TTC549 (cell line): ENCODE data around the gene CDH18.

Source experiments
- FAIRE-seq: peaks from 2 replicates; lab custom pipeline; 2012; peaks lifted over from hg19 to GRCh38; lab: Jason Lieb, UNC

CDH18 gene

DNA sequence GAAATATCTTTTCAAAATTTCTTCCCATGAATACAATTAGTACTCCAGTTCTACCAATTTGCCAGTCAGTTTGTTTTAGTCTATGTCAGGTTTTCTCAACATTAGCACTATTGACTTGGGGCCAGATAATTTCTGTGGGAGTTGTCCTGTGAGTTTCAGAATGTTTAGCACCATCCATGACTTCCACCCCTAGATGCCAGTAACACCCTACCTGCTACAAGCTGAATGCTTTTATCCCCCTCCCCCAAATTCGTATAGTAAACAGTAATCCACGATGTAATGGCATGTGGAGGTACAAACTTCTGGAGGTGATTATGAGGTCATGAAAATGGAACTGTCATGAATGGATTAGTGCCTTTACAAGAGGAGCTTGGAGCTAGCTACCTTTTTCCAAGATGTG is 420.0 kb downstream of the CDH18 start:
- no peak for FAIRE-seq

- no peak for FAIRE-seq
These were observed 422.5 kb downstream of the CDH18 start for GRCh38 chr5:19565466-19565865.

GRCh38 chr5:19564036-19564435 is 424.0 kb downstream of the CDH18 start:
- FAIRE-seq, result no peak

GRCh38 chr5:19555876-19556275 is 432.1 kb downstream of the CDH18 start:
- no peak for FAIRE-seq

GRCh38 chr5:19555436-19555835 is 432.6 kb downstream of the CDH18 start:
- no peak for FAIRE-seq

DNA sequence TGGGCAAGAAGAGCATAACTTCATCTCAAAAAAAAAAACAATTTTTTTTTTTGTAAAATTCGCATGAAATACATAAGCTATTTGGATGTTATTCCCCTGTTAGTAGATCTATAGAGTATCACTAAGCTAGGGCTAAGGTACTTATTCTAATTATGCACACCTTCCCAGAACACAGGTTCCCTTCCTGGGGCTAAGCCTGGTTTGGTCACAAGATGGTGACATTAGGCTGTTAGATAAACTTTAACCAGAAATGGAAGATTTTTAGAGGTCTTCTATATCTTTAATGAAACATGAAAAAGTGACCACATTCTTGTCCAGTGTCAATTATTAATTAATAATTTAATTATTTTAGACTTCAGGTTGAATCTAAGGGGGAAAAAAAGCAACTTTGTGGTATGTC is 433.5 kb downstream of the CDH18 start:
- no peak for FAIRE-seq

DNA sequence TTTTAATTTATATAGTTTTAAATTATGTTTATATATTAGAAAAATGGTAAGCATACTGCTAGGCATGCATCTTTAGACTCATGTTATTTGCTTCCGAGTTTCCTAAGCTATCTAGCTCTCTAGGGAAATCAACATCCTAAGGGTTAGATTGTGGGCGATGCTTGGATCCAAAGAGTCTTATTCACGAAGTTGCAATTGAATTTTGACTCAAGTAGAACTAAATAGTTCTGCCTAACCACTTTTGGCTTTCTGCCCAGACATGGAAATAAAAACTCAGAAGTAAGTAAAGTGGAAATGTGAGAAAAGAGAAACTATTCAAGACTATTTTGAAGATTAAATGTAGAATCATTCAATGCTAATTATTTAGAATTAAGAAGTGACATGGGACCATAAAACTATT is 440.4 kb downstream of the CDH18 start:
- no peak for FAIRE-seq

- no peak for FAIRE-seq
These were observed 441.5 kb downstream of the CDH18 start for GRCh38 chr5:19546521-19546920.

- no peak for FAIRE-seq
These were observed 449.4 kb downstream of the CDH18 start for GRCh38 chr5:19538607-19539006.

DNA sequence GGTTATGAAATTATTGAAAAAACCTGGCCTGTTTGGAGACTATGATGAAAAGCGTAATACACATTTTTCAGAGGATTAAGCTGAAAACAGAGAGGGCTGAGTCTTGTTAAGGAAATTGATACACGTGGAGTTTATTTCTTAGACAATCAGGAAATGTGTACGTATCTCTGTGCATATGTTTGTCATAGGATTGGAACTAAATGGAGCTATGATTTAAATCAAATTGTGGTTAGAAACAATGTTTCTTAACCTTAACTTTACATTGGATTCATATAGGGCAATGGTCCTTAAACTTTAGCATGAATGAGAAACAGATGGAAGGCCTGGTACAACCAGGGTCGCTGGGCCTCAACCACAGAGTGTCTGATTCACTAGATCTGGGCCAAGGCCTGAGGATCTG is 451.6 kb downstream of the CDH18 start:
- FAIRE-seq, result no peak

GRCh38 chr5:19534751-19535150 is 453.2 kb downstream of the CDH18 start:
- FAIRE-seq, result no peak

- no peak for FAIRE-seq
These were observed 455.1 kb downstream of the CDH18 start for GRCh38 chr5:19532936-19533335.

GRCh38 chr5:19531374-19531952 is 456.5 kb downstream of the CDH18 start:
- no peak for FAIRE-seq

DNA sequence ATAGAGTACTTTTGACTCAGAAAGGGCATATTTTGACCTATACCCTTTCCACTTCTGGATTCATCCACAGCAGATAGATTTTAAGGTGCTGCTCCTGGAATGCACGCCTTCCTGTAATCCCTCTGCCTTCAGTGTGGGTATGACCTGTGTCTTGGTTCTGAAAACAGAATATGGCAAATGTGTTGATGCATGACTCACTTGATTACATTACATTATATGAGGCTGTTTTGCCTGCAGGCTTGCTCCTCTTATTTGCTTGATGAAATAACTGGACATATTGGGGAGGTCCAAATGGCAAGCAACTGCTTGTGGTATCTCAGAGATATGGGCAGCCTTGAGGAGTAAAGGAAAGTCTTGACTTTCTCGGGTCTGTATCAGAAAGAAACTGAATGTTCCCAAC is 468.6 kb downstream of the CDH18 start:
- no peak for FAIRE-seq

GRCh38 chr5:19498852-19499251 is 489.1 kb downstream of the CDH18 start:
- no peak for FAIRE-seq

DNA sequence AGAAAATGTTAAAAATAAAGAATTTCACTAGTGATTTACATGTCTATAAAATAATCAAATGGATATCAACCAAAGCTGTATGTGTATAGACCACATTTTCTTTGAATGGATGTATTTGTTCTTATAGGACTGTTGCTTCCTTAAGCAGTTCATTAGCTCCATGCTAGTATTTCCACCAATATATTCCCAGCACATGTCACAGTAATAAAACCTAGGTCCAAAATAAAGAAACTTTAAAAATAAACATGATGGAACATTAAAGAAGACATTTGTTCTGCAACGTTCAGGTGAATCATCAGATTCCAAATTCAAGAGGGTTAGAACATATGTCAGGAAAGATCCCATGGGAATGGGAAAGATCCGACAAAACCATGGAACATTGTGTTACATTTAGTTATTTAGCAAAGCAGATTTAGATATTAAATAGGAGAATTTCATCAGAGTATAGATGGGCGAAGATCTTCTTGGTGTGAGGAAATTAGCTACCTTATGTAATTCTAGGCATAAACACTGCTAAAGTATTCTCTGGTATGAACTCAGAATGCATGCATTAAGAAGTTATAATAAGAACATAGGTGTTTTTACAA is 490.7 kb downstream of the CDH18 start:
- FAIRE-seq, result no peak

- FAIRE-seq, result no peak
These were observed 491.9 kb downstream of the CDH18 start for GRCh38 chr5:19496056-19496455.

DNA sequence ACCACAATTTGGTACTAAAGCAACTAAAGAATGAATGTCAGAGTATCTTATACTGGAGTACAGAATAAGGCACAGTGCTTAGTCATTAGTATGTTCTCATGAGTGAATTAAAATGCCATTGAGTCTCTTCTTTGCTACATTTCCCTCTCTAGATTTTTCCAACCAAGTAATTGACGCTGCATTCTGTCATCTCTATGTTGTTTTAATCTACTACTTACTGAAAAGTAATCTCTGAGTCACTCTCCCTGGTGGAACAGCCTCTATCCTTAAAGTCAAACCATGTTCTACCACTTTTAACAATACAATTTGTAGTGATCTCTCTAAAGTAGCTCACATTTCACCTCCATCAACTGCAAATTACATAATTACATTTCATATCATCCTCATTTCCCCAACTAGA is 495.1 kb downstream of the CDH18 start:
- FAIRE-seq, result no peak

- no peak for FAIRE-seq
These were observed 499.2 kb downstream of the CDH18 start for GRCh38 chr5:19488786-19489185.

- no peak for FAIRE-seq
These were observed 500.5 kb downstream of the CDH18 start for GRCh38 chr5:19487480-19487879.

GRCh38 chr5:19479562-19479961 is 508.4 kb downstream of the CDH18 start:
- no peak for FAIRE-seq

GRCh38 chr5:19462019-19462418 is 526.0 kb downstream of the CDH18 start:
- no peak for FAIRE-seq

- FAIRE-seq, result no peak
These were observed 563.5 kb downstream of the CDH18 start for GRCh38 chr5:19424506-19424905.
